GM23338 (cell line): ENCODE measurements around the gene C6orf118. TPM values are rescaled to one million over a fixed set of nuclear protein-coding genes. Genes with fewer than 3 reads are reported as not detected.

Experiments
- CREB1 ChIP-seq: fragments of 250-450 bp; sonication (Bioruptor Pico); IDR thresholded peaks from 2 replicates; pipeline ENCODE4 v1.5.0; 2020; ENCODE audit warnings: low read depth, mild to moderate bottlenecking, moderate library complexity
- ETS1 ChIP-seq: IDR thresholded peaks from 2 replicates; pipeline ENCODE4 v1.6.1; 2016; ENCODE audit warnings: antibody characterized with exemption
- EZH2 ChIP-seq: fragments of 200-600 bp; sonication (generic); IDR thresholded peaks from one replicate; pipeline ENCODE4 v1.8.0; 2017; ENCODE audit warnings: antibody characterized with exemption, mild to moderate bottlenecking, low read depth; ENCODE audit not compliant: unreplicated experiment
- EZH2phosphoT487 ChIP-seq: fragments of 200-600 bp; sonication (generic); IDR thresholded peaks from one replicate; pipeline ENCODE4 v1.8.1; 2018; ENCODE audit warnings: antibody characterized with exemption; ENCODE audit not compliant: unreplicated experiment
- NANOG ChIP-seq: IDR thresholded peaks from 2 replicates; pipeline ENCODE4 v1.6.1; 2016; ENCODE audit warnings: antibody characterized with exemption, borderline replicate concordance
- POLR2AphosphoS5 ChIP-seq: IDR thresholded peaks from 2 replicates; pipeline ENCODE4 v1.6.1; 2016; ENCODE audit warnings: antibody characterized with exemption, low read depth
- REST ChIP-seq: IDR thresholded peaks from one replicate; pipeline ENCODE4 v1.6.1; 2018; ENCODE audit warnings: antibody characterized with exemption; ENCODE audit not compliant: unreplicated experiment
- STAT1 ChIP-seq: IDR thresholded peaks from one replicate; pipeline ENCODE4 v1.6.1; 2016; ENCODE audit warnings: antibody characterized with exemption; ENCODE audit not compliant: unreplicated experiment
- ZNF331 ChIP-seq: fragments of 250-450 bp; sonication (Bioruptor Pico); IDR thresholded peaks from 2 replicates; pipeline ENCODE4 v1.5.0; 2020; ENCODE audit warnings: low read depth, mild to moderate bottlenecking, moderate library complexity
- ZNF462 ChIP-seq: fragments of 250-450 bp; sonication (Bioruptor Pico); IDR thresholded peaks from 2 replicates; pipeline ENCODE4 v1.5.0; 2020; ENCODE audit warnings: mild to moderate bottlenecking, moderate library complexity
- polyA plus RNA-seq: library from polyadenylated mRNA; unstranded; fragments of >200 nt; fragmentation: Nextera tagmentation; extraction: Ambion mirVana; gene quantifications from 2 replicates; pipeline ENCODE4 v1.2.1, GENCODE V29; 2016
- total RNA-seq: library from RNA; depleted of rRNA; stranded (reverse); fragments of >200 nt; shearing (Covaris generic); gene quantifications from 2 replicates; pipeline ENCODE4 v1.2.3, GENCODE V29; 2014

Gene C6orf118
- total and polyA plus RNA-seq, 2 experiments from 2014 or later: 0.35 to 1.1 TPM

GRCh38 chr6:165301372-165302246, 7.8 kb downstream of the C6orf118 start (continued):
- no peak for TF ChIP-seq ZNF462 (CRISPR knock-in tag)
- TF ChIP-seq ZNF331: no peak
- TF ChIP-seq EZH2: no peak
- TF ChIP-seq EZH2phosphoT487: no peak
- no peak for TF ChIP-seq ETS1
- no peak for TF ChIP-seq REST
- no peak for TF ChIP-seq POLR2AphosphoS5
- TF ChIP-seq CREB1 (CRISPR knock-in tag): no peak
- no peak for TF ChIP-seq NANOG
- no peak for TF ChIP-seq STAT1
